ENCODE data around the gene DKK1.

DNA sequence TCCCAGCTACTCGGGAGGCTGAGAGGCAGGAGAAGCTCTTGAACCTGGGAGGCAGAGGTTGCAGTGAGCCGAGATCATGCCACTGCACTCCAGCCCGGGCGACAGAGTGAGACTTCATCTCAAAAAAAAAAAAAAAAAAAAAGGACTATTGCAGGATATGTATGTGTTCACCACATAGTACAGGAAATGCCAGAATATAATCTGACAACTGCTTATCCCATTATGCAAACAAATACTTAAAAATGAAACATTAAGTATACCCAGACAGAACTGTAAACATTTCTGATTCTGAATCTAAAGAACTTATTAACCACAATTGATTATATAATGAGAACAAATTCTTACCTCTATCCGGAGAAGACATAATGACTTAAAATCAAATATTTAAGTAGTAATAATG, 18.7 kb downstream of the DKK1 start:
- TF ChIP-seq, protein P1, sequence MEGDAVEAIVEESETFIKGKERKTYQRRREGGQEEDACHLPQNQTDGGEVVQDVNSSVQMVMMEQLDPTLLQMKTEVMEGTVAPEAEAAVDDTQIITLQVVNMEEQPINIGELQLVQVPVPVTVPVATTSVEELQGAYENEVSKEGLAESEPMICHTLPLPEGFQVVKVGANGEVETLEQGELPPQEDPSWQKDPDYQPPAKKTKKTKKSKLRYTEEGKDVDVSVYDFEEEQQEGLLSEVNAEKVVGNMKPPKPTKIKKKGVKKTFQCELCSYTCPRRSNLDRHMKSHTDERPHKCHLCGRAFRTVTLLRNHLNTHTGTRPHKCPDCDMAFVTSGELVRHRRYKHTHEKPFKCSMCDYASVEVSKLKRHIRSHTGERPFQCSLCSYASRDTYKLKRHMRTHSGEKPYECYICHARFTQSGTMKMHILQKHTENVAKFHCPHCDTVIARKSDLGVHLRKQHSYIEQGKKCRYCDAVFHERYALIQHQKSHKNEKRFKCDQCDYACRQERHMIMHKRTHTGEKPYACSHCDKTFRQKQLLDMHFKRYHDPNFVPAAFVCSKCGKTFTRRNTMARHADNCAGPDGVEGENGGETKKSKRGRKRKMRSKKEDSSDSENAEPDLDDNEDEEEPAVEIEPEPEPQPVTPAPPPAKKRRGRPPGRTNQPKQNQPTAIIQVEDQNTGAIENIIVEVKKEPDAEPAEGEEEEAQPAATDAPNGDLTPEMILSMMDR (CRISPR knock-in tag; IDR thresholded peaks at IDR 0.05) = no peak
- TF ChIP-seq IRF2 (CRISPR knock-in tag; IDR thresholded peaks at IDR 0.05) (no peak), JUND (CRISPR knock-in tag; IDR thresholded peaks at IDR 0.05) (no peak), EZH2 (conservative IDR thresholded peaks at IDR 0.05; ENCODE audit: low read depth, low read length) (no peak), POLR2AphosphoS5 (IDR thresholded peaks at IDR 0.05; ENCODE audit: low read depth, low read length) (no peak), ZNF776 (CRISPR knock-in tag; IDR thresholded peaks at IDR 0.05) (no peak), POLR2AphosphoS2 (IDR thresholded peaks at IDR 0.05; ENCODE audit: low read depth, low read length) (no peak), POLR2A (IDR thresholded peaks at IDR 0.05; ENCODE audit: insufficient read depth in 1 of 2, low read depth in 2 of 2, low read length in 2 of 2) (no peak), KDM4B (CRISPR knock-in tag; IDR thresholded peaks at IDR 0.05) (no peak)
- TF ChIP-seq, protein P2, sequence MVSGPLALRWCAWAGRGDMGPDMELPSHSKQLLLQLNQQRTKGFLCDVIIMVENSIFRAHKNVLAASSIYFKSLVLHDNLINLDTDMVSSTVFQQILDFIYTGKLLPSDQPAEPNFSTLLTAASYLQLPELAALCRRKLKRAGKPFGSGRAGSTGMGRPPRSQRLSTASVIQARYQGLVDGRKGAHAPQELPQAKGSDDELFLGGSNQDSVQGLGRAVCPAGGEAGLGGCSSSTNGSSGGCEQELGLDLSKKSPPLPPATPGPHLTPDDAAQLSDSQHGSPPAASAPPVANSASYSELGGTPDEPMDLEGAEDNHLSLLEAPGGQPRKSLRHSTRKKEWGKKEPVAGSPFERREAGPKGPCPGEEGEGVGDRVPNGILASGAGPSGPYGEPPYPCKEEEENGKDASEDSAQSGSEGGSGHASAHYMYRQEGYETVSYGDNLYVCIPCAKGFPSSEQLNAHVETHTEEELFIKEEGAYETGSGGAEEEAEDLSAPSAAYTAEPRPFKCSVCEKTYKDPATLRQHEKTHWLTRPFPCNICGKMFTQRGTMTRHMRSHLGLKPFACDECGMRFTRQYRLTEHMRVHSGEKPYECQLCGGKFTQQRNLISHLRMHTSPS (CRISPR knock-in tag; IDR thresholded peaks at IDR 0.05; ENCODE audit: low read depth) = no peak
- TF ChIP-seq, protein P3, sequence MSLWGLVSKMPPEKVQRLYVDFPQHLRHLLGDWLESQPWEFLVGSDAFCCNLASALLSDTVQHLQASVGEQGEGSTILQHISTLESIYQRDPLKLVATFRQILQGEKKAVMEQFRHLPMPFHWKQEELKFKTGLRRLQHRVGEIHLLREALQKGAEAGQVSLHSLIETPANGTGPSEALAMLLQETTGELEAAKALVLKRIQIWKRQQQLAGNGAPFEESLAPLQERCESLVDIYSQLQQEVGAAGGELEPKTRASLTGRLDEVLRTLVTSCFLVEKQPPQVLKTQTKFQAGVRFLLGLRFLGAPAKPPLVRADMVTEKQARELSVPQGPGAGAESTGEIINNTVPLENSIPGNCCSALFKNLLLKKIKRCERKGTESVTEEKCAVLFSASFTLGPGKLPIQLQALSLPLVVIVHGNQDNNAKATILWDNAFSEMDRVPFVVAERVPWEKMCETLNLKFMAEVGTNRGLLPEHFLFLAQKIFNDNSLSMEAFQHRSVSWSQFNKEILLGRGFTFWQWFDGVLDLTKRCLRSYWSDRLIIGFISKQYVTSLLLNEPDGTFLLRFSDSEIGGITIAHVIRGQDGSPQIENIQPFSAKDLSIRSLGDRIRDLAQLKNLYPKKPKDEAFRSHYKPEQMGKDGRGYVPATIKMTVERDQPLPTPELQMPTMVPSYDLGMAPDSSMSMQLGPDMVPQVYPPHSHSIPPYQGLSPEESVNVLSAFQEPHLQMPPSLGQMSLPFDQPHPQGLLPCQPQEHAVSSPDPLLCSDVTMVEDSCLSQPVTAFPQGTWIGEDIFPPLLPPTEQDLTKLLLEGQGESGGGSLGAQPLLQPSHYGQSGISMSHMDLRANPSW (CRISPR knock-in tag; IDR thresholded peaks at IDR 0.05; ENCODE audit: borderline replicate concordance) = no peak
- TF ChIP-seq, protein P4, sequence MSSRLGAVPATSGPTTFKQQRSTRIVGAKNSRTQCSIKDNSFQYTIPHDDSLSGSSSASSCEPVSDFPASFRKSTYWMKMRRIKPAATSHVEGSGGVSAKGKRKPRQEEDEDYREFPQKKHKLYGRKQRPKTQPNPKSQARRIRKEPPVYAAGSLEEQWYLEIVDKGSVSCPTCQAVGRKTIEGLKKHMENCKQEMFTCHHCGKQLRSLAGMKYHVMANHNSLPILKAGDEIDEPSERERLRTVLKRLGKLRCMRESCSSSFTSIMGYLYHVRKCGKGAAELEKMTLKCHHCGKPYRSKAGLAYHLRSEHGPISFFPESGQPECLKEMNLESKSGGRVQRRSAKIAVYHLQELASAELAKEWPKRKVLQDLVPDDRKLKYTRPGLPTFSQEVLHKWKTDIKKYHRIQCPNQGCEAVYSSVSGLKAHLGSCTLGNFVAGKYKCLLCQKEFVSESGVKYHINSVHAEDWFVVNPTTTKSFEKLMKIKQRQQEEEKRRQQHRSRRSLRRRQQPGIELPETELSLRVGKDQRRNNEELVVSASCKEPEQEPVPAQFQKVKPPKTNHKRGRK (CRISPR knock-in tag; IDR thresholded peaks at IDR 0.05) = no peak

Measured in HepG2 (cell line).